ENCODE measurements around the gene COMT.

COMT gene

GRCh38 chr22:19997561-19998231, 56.1 kb downstream of the COMT start:
- DNase-seq = no peak

GRCh38 chr22:19998232-19998951, 56.8 kb downstream of the COMT start:
- DNase-seq = no peak

GRCh38 chr22:19998991-19999820, 57.6 kb downstream of the COMT start:
- DNase-seq = no peak

GRCh38 chr22:20000246-20001081, 58.9 kb downstream of the COMT start:
- DNase-seq = no peak

- DNase-seq = no peak
These were observed 59.6 kb downstream of the COMT start for GRCh38 chr22:20001082-20001638.

- no peak for DNase-seq
These were observed 60.6 kb downstream of the COMT start for GRCh38 chr22:20002128-20002527.

- no peak for DNase-seq
These were observed 61.1 kb downstream of the COMT start for GRCh38 chr22:20002636-20003035.

GRCh38 chr22:20003304-20003703, 61.7 kb downstream of the COMT start:
- DNase-seq = no peak

GRCh38 chr22:20004464-20004863, 62.9 kb downstream of the COMT start:
- no peak for DNase-seq

- no peak for DNase-seq
These were observed 66.8 kb downstream of the COMT start for GRCh38 chr22:20008221-20008995.

- DNase-seq = no peak
These were observed 67.5 kb downstream of the COMT start for GRCh38 chr22:20009018-20009491.

- no peak for DNase-seq
These were observed 68.2 kb downstream of the COMT start for GRCh38 chr22:20009582-20010306.

GRCh38 chr22:20010307-20011122, 68.9 kb downstream of the COMT start:
- no peak for DNase-seq

- no peak for DNase-seq
These were observed 69.8 kb downstream of the COMT start for GRCh38 chr22:20011123-20011992.

GRCh38 chr22:20011993-20012740, 70.6 kb downstream of the COMT start:
- no peak for DNase-seq

GRCh38 chr22:20012741-20013331, 71.3 kb downstream of the COMT start:
- DNase-seq = no peak

GRCh38 chr22:20013382-20013871, 71.9 kb downstream of the COMT start:
- no peak for DNase-seq
